ENCODE measurements around the gene LAIR2. TPM values are rescaled to one million over a fixed set of nuclear protein-coding genes. Genes with fewer than 3 reads are reported as not detected.
A peak's percentile ranks its signal among the peaks of the same experiment; 100 is the strongest.

The LAIR2 gene
- total RNA-seq, 1 experiment from 2014 or later, result not detected

DNA sequence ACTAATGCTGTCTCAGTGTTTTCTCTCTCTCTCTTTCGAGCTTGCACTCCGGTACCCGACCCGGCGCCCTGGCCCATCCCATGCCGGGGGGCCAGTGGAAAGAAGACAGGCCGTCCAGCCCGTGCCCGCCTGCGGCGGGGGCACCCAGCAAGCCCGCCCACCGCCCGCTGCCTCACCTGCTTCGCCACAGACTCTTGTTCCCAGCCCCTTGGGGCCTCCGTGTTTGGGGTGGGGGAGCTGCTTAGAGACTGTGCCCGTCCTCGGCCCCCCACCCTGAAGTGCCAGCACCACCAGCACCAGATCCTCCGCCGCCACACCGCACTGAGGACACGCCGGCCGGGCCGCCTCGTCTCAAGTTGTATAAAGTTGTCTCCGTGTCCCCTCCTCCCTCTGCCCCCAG is 41.4 kb upstream of the LAIR2 start:
- H3K79me2 ChIP-seq (ENCODE audit: insufficient read depth, low read length), result peaks cover 61% of the 10 kb centered on the region
- no peak for DNase-seq (ENCODE audit: low read depth, low spot score)
- peaks cover 7 to 26% of the 10 kb centered on the region in 2 experiments; a peak in 3 of 4 replicates for H3K4me1 ChIP-seq (ENCODE audit: control insufficient read depth in 1 of 2, insufficient read depth in 2 of 2, low read length in 2 of 2)
- H3K27ac ChIP-seq (ENCODE audit: low read depth, low read length), result no peak overlapping the region
- no peaks in the 10 kb centered on the region for H3K9me2 ChIP-seq (ENCODE audit: insufficient read depth)
- ATAC-seq, result no peak
- BruUV-seq (replicated peaks), result TSS peak; percentile 65
- no peak overlapping the region for H3K4me2 ChIP-seq (ENCODE audit: low read length)
- no peak overlapping the region for H3K4me3 ChIP-seq (replicated peaks in 1 of 2; ENCODE audit: low read depth in 1 of 2, low read length in 2 of 2)
- no peaks in the 10 kb centered on the region for H3K9me3 ChIP-seq (ENCODE audit: control insufficient read depth in 1 of 2, insufficient read depth in 1 of 2, low read depth in 1 of 2, low read length in 2 of 2)
- TF ChIP-seq EGR1 (IDR thresholded peaks at IDR 0.05; ENCODE audit: low read depth) (no peak), SIN3A (IDR thresholded peaks at IDR 0.05; ENCODE audit: low read depth) (0 out of 2 replicates have a peak, but pooled peaks have one; percentile 32)
- ChIA-PET POLR2A (interaction anchor here (1.8 kb wide), 1 partner anchor 13 kb away, joined by 17 read pairs; the partner anchor contains the start of gene LENG8), RAD21 (ENCODE audit: low non-redundant PET in 1 of 2, low total read pairs in 2 of 2, uncharacterized antibody in 2 of 2, unreplicated experiment in 2 of 2) (interaction anchor here in 1 of 2 experiments (0.7 kb wide), 1 partner anchor 13 kb away, joined by 3 read pairs; no protein-coding TSS in a partner anchor), CTCF (no interaction called here)
- H3K36me3 ChIP-seq (ENCODE audit: control insufficient read depth in 1 of 2, insufficient read depth in 2 of 2, low read length in 2 of 2), result peaks cover 29 to 35% of the 10 kb centered on the region in 2 experiments; a peak in 3 of 4 replicates
- H4K20me1 ChIP-seq (ENCODE audit: insufficient read depth), result no peaks in the 10 kb centered on the region
- H3K27me3 ChIP-seq (ENCODE audit: insufficient read depth, low read length), result no peaks in the 10 kb centered on the region
- intact Hi-C loops (cut with micrococcal nuclease), result no loop called here
- H3K9ac ChIP-seq (ENCODE audit: low read length), result no peak overlapping the region
- no peak overlapping the region for H2AFZ ChIP-seq (ENCODE audit: low read depth, low read length, poor library complexity, severe bottlenecking)

DNA sequence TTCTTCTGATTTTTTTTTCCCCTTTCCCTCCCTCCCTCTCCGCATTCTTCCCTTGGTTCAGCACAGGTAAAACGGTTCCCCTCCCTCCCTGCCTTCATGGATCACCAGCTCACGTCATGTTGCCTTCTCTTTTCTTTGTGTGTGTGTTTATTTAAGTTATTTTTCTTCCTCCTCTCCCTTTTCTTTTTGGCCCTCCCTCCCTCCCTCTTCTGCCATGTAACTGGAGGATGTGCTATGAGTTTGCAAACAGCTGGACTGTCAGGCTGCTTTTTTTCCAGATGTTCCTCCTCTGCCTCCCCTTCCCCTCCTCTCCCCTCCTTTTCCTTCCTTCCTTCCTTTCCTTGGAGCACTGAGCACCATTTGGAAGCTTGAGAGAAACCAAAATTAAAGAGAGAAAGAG is 41.0 kb upstream of the LAIR2 start:
- ChIA-PET RAD21 (ENCODE audit: low non-redundant PET in 1 of 2, low total read pairs in 2 of 2, uncharacterized antibody in 2 of 2, unreplicated experiment in 2 of 2) (interaction anchor here in 1 of 2 experiments (0.7 kb wide), 1 partner anchor 13 kb away, joined by 3 read pairs; no protein-coding TSS in a partner anchor), CTCF (no interaction called here), POLR2A (interaction anchor here (1.8 kb wide), 1 partner anchor 13 kb away, joined by 17 read pairs; the partner anchor contains the start of gene LENG8)
- ATAC-seq (no peak), DNase-seq (ENCODE audit: low read depth, low spot score) (no peak)
- Histone ChIP-seq H4K20me1 (ENCODE audit: insufficient read depth) (no peaks in the 10 kb centered on the region), H3K36me3 (ENCODE audit: control insufficient read depth in 1 of 2, insufficient read depth in 2 of 2, low read length in 2 of 2) (peaks cover 26 to 31% of the 10 kb centered on the region in 2 experiments; a peak in 3 of 4 replicates), H3K9me2 (ENCODE audit: insufficient read depth) (no peaks in the 10 kb centered on the region), H2AFZ (ENCODE audit: low read depth, low read length, poor library complexity, severe bottlenecking) (no peak overlapping the region), H3K27ac (ENCODE audit: low read depth, low read length) (peak overlapping the region; percentile 99), H3K79me2 (ENCODE audit: insufficient read depth, low read length) (peaks cover 57% of the 10 kb centered on the region), H3K9me3 (ENCODE audit: control insufficient read depth in 1 of 2, insufficient read depth in 1 of 2, low read depth in 1 of 2, low read length in 2 of 2) (no peaks in the 10 kb centered on the region), H3K27me3 (ENCODE audit: insufficient read depth, low read length) (no peaks in the 10 kb centered on the region), H3K4me2 (ENCODE audit: low read length) (peak overlapping the region; percentile 97), H3K9ac (ENCODE audit: low read length) (peak overlapping the region; percentile 96), H3K4me3 (replicated peaks in 1 of 2; ENCODE audit: low read depth in 1 of 2, low read length in 2 of 2) (peak overlapping the region in 1 of 2 experiments; percentile 83; a peak in 2 of 4 replicates), H3K4me1 (ENCODE audit: control insufficient read depth in 1 of 2, insufficient read depth in 2 of 2, low read length in 2 of 2) (peaks cover 7 to 26% of the 10 kb centered on the region in 2 experiments; a peak in 3 of 4 replicates)
- intact Hi-C loops (cut with micrococcal nuclease), result no loop called here
- BruUV-seq (replicated peaks), result no TSS peak
- no peak for TF ChIP-seq RAD21 (IDR thresholded peaks at IDR 0.05; ENCODE audit: low read depth)
- TF ChIP-seq, protein P1, sequence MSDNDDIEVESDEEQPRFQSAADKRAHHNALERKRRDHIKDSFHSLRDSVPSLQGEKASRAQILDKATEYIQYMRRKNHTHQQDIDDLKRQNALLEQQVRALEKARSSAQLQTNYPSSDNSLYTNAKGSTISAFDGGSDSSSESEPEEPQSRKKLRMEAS (IDR thresholded peaks at IDR 0.05), result no peak
- TF ChIP-seq POLR2A (IDR thresholded peaks at IDR 0.05; ENCODE audit: borderline replicate concordance, extremely low read depth, insufficient read depth, insufficient read length), result no peak
- no peak for TF ChIP-seq YY1 (IDR thresholded peaks at IDR 0.05; ENCODE audit: extremely low read depth, insufficient replicate concordance, low read depth, low read length)
- TF ChIP-seq, protein P2, sequence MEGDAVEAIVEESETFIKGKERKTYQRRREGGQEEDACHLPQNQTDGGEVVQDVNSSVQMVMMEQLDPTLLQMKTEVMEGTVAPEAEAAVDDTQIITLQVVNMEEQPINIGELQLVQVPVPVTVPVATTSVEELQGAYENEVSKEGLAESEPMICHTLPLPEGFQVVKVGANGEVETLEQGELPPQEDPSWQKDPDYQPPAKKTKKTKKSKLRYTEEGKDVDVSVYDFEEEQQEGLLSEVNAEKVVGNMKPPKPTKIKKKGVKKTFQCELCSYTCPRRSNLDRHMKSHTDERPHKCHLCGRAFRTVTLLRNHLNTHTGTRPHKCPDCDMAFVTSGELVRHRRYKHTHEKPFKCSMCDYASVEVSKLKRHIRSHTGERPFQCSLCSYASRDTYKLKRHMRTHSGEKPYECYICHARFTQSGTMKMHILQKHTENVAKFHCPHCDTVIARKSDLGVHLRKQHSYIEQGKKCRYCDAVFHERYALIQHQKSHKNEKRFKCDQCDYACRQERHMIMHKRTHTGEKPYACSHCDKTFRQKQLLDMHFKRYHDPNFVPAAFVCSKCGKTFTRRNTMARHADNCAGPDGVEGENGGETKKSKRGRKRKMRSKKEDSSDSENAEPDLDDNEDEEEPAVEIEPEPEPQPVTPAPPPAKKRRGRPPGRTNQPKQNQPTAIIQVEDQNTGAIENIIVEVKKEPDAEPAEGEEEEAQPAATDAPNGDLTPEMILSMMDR (IDR thresholded peaks at IDR 0.05 in 2 of 3, conservative IDR thresholded peaks at IDR 0.05 in 1 of 3; ENCODE audit: borderline replicate concordance in 1 of 3, insufficient read depth in 1 of 3, low read depth in 2 of 3, low read length in 2 of 3), result no peak
- no peak for TF ChIP-seq CEBPB (IDR thresholded peaks at IDR 0.05; ENCODE audit: low read depth)
- TF ChIP-seq ZFX (IDR thresholded peaks at IDR 0.05), result no peak
- no peak for TF ChIP-seq EZH2 (IDR thresholded peaks at IDR 0.05)
- TF ChIP-seq, protein P3, sequence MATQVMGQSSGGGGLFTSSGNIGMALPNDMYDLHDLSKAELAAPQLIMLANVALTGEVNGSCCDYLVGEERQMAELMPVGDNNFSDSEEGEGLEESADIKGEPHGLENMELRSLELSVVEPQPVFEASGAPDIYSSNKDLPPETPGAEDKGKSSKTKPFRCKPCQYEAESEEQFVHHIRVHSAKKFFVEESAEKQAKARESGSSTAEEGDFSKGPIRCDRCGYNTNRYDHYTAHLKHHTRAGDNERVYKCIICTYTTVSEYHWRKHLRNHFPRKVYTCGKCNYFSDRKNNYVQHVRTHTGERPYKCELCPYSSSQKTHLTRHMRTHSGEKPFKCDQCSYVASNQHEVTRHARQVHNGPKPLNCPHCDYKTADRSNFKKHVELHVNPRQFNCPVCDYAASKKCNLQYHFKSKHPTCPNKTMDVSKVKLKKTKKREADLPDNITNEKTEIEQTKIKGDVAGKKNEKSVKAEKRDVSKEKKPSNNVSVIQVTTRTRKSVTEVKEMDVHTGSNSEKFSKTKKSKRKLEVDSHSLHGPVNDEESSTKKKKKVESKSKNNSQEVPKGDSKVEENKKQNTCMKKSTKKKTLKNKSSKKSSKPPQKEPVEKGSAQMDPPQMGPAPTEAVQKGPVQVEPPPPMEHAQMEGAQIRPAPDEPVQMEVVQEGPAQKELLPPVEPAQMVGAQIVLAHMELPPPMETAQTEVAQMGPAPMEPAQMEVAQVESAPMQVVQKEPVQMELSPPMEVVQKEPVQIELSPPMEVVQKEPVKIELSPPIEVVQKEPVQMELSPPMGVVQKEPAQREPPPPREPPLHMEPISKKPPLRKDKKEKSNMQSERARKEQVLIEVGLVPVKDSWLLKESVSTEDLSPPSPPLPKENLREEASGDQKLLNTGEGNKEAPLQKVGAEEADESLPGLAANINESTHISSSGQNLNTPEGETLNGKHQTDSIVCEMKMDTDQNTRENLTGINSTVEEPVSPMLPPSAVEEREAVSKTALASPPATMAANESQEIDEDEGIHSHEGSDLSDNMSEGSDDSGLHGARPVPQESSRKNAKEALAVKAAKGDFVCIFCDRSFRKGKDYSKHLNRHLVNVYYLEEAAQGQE (IDR thresholded peaks at IDR 0.05; ENCODE audit: low read depth), result no peak
- TF ChIP-seq ZNF274 (IDR thresholded peaks at IDR 0.05; ENCODE audit: low read depth, low read length), result no peak
- TF ChIP-seq CBX3 (IDR thresholded peaks at IDR 0.05; ENCODE audit: low read depth), result no peak
- no peak for TF ChIP-seq SIN3A (IDR thresholded peaks at IDR 0.05; ENCODE audit: low read depth)

Measured in HCT116 (cell line).